DMS79 (cell line): ENCODE results near the gene CARMIL1.
"Not testable (repeated sequence)": the region's sequence is repeated elsewhere in the genome, so short reads cannot be mapped to it uniquely, and the experiment has no call there.

Source experiments
- DNase-seq: peaks from one replicate; lab custom pipeline; 2025; lab: John Stamatoyannopoulos, UW

The CARMIL1 gene

DNA sequence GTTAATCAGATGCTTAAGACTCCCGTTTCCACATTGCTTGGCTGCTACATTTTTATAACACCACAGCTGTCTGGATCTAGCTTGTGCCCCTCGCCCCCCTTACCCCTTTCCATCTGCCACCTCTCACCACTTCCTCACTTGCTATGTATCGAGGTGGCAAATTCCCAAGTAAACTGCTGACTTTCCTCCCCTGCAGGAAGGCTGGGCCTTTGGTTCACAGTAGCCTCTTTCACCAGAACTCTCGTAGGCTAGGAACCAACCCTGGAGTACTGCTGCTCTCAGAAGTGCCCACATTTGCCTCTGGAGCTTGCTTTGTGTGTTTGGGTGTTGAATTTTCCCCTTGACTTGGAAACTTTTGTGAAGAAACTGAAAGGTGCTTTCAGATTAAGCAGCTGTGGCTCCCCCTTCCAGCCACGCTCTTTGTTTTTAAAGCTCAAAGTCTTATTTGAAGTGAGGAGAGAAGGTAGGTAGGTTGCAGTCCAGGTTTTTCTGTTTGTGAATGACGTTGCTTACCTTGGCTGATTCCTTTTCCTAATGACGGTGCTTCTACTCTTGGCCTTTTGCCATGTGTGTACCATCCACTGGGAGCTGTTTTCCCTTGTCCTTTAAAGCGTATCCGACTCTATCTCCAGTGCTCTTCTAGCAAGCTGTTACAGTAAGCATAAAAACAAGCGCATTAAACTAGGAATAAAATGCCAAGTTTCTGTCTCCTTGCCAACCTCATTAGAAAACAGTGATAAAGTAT, 90.4 kb downstream of the CARMIL1 start:
- peak; percentile 81 for DNase-seq

DNA sequence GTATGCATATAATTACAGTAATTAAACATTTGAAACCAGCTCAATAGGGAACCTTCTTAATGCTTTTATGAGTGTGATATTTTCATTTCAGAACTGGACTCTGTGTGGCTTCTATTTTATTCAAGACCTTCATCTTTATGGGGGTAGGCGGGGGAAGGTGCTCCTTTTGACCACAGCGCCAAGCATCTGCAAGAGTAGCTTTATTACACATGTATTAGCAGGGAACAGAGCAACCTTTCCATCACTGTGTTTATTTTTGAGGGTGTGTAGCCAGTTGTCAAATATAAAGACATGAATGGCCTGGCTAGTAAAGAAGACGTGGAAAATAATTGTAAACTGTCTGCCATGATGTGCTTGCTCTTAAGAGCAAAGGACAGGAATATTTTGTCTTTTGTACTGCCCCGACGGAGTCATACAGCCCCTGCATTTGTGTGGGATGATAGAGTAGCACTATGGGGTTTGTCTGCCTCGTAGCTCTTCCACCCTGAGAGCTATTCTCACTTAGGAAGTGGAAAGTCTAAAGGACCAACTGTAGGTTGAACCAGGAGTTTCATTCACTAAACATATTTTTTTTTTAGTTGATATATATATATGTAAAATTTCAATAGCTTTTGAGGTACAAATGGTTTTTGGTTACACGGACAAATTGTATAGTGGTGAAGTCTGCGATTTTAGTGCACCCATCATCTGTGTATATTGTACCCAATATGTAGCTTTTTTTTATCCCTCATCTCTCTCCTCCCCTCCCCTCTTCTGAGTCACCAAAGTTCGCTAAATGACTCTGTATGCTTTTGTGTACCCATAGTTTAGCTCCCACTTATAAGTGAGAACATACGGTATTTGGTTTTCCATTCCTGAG, 91.2 kb downstream of the CARMIL1 start:
- peak; percentile 70 for DNase-seq

DNA sequence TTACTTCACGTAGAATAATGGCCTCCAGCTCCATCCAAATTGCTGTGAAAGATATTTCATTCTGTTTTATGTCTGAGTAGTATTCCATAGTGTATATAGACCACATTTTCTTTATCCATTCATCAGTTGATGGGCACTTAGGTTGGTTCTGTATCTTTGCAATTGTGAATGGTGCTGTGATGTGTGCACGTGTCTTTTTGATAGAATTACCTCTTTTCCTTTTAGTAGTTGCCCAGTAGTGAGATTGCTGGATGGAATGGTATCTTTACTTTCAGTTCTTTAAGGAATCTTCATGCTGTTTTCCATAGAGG, 91.8 kb downstream of the CARMIL1 start:
- DNase-seq = no peak

DNA sequence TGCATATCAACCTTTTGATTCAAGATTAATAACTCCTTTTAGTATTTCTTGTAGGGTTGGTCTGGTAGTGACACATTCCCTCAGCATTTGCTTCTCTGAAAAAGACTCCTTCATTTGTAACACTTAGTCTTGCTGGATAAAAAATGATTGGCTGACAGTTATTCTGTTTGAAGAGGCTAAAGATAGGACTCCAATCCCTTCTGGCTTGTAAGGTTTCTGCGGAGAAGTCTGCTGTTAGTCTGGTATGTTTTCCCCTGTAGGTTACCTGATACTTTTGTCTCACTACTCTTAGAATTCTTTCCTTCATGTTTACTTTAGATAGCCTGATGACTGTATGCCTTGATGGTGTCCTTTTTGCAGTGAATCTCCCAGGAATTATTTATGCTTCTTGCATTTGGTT, 96.0 kb downstream of the CARMIL1 start:
- DNase-seq = no peak

DNA sequence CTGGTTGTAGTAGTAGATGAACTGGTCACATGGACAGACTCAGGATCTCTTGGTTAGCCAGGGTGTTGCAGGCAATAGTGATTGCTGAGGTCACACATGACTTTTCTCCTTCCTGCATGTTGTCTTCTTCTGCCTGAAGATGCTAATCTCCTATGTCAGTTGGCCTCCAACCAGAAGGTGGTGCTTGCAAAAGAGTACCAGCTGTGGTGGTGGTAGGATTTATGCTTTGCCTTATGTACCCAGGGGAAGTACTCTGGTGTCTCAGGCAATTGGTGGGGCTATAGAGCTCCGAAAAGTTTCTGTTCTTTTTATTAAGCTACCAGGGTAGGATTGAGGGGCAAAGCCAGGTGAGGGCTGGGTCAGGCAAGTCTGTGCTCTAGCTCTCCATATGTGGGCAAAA, 98.5 kb downstream of the CARMIL1 start:
- DNase-seq = no peak

DNA sequence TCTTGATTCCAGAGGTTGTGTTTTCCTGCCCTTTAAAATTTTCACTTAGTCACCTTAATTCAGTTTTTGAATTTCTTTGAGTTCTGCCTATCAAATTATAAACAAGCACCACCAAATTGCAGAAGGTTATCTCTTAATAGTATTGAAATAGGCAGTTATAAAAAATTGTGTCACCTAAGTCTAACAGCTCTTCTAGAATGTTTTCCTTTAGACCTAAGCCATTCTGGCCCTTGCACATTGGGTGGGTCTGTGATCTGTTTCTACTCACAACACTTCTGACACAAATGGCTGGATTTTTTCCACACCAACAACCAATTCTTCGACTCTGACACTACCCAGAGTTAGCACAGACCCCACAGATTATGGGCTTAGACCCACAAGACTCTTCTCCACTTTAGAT, 101.9 kb downstream of the CARMIL1 start:
- DNase-seq = no peak

DNA sequence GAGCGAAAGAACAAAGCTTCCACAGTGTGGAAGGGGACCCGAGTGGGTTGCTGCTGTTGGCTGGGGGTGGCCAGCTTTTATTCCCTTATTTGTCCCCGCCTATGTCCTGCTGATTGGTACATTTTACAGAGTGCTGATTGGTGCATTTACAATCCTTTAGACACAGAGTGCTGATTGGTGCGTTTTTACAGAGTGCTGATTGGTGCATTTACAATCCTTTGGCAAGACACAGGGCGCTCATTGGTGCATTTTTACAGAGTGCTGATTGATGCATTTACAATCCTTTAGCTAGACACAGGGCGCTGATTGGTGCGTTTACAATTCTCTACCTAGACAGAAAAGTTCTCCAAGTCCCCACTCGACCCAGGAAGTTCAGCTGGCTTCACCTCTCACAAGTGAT, 103.3 kb downstream of the CARMIL1 start:
- DNase-seq = not testable (repeated sequence)

DNA sequence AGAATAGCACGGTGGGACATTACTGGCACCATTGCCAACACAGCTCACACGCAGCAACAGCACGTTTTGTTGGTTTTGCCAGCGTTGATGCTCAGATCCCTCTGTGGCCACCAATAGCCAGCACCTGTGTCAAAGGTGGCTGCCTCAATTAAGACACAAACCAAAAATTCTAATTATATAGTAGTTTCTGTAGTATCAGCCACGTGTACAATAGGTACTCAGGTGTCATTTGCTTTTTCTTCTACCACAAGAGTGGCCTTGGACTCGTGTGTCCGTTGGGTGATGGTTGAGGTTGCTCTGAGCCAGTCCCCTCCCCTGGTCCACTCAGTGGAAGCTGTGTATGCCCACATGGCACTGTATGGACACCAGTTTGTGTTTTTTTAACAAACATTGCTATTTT, 105.1 kb downstream of the CARMIL1 start:
- no peak for DNase-seq

DNA sequence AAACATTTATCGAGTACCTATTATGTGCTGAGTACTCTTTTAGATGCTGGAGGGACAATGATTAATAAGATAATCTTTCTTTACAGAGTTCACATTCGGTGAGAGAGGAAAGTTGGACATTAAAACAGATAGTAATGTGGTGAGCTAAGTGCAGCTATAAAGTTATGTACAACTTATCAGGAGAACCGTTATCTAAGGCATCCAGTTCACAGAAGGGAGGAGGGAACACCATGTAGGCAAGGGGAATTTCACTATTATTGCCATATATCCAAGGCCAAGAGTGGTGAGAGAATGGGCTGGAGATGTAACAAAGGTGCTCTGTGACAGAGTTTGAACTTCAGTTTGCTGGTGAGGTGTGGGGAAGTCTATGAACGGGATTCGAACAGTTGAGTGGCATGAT, 105.8 kb downstream of the CARMIL1 start:
- no peak for DNase-seq

DNA sequence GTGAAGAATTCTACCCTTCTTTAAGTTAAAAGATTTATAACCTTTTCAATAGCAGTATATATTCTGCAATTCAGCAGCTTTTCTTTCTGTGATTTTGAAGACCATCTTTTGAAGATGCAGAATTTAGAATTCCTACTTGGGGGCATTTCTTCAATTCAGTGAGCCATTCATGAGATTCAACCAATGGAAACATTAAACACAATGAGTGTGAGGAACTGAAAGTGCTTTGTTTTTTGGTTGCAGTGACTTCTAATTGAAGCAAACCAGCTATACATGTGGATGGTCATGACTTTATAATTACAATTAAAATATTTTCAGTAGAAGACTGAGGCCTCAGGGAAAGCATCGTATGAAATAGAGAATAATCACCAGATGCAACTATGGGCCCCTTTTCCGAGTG, 108.3 kb downstream of the CARMIL1 start:
- no peak for DNase-seq

DNA sequence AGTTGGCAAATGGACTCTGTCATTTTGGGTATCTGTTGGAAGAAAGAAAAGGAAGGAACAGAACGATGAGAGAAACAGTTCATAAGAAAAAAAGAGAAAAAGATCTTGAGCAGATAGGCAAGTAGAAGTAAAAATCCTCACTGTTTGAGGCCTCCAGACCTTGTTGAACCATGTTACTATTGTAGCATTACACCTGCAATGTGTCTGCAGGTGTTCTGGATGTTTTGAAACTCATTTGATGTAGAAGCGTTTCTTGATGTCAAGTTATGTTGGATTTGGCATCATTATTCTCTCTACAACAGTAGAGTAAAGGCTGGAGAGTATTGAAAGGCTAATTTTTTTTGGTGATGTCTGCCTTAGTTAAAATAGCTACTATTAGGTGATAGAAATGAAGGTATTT, 108.7 kb downstream of the CARMIL1 start:
- no peak for DNase-seq

DNA sequence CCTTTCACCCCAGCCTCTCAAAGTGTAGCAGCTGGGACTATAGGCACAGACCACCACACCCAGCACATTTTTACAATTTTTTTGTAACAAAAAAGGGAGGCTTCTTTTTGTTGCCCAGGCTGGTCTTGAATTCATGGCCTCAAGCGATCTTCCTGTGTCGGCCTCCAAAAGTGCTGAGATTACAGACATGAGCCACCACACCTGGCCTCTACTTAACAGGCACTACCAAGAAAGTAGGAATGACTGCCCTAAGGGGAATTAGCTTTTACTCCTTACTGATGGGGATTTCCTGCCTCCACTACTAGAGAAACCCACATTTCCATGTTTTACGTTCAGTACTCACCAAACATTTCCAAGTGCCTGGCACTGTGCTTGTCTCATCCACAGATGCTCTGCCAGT, 109.6 kb downstream of the CARMIL1 start:
- no peak for DNase-seq

DNA sequence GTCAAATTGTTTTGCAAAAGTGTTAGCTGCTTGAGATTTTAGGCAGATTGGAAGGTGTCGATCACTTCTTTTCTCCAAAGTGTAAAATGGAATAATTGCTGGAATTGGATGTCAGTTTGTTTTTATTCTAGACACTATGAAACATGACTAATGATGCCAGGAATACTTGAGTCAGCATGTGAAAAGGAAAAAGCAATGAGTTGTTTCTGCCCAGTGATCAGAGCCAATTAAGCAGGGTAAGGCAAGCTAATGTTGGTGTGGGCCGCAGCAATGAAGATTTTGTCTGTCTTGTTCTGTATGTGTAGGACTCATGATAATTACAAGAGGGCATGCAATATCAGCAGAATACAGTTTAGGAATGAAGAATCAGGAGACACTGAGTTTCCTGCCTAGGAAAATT, 110.3 kb downstream of the CARMIL1 start:
- no peak for DNase-seq

DNA sequence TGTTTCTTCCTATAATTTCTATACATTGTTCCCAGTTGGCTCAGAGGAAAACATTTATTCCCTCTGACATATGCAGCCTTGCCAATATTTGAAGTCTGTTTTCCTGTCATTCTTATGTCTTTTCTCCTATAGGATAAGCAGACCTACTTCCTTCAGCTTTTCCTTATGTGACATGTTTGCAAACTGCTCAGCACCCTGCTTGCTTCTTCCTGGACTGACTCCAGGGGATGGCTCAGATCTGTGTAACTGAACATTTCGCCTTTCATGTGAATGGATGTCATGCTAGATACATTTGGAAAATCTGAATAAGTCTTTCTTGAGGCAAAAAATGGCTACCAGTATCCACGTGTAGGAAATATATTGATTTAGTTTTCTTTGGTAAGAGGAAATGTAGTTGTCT, 113.2 kb downstream of the CARMIL1 start:
- DNase-seq = no peak

DNA sequence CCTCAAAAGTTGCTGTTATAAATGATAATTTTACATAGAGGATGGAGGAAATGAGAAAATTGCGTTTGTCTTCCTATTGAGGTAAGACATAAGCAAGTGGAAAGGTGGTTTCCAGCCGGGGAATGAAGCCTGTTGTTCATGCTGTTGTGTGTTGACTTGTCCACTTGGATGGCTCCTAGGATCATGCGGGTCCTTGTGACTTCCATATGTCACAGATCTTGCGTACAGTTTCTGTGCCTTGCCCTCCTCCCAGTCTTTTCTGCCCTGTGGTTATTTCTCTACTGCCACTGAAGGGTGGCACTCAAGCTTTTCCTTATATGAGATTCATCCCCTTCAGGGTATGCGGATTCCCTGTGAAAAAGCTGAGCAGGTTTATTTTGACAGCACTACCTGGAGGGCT, 116.6 kb downstream of the CARMIL1 start:
- DNase-seq = no peak

DNA sequence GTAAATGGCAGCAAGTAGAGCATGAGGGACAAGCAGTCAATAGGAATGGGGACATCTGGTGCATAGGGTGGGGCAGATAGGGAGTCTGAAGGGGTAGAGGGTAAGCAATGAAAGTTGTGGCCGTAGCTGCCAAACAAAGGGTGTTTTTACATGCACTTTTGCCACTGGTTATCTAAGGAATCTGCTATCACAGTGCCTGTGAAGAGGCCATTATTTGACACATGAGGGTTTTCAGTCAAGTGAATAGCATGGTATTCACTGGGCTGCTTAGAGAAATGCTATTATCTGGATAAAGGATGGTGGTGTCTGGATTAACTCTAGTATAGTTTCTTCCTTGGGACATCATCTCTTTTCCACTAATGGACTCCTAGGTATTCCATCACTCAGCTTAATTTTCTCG, 118.2 kb downstream of the CARMIL1 start:
- DNase-seq = no peak

DNA sequence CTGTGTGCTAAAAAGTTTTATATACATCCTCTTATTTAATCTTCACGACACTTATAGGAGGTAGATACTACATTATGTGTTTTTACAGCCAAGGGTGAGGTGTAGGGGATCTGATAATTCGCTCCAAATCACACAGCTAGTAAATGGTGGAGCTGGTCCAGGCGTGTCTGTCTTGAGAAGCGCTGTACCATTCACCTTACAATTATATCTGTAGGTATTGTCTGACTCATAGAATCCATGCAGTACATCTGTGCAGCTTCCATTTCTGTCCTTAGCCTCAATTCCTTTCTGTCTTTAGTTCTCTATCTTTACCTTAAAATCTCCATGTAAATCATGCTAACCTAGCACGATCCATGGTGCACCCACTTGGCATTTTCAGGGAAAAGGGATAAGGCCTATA, 120.7 kb downstream of the CARMIL1 start:
- no peak for DNase-seq

DNA sequence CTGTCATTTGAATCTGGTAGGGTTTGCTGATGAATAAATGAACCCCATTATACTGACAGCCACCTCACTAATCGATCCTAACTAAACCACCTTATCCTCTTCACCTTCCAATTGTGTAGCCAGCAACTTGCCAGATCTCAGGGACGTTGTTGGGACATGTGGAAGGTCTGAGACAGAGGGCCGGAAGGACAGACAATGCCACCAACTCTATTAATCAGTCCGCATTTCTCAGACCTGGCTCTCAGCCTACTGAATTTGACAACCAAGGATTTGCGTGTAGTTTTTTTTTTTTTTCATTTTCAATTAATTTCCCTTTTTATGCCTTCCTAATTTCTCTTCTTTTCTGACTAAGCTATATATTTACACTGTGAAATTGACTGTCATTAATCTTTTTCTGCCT, 122.5 kb downstream of the CARMIL1 start:
- no peak for DNase-seq

DNA sequence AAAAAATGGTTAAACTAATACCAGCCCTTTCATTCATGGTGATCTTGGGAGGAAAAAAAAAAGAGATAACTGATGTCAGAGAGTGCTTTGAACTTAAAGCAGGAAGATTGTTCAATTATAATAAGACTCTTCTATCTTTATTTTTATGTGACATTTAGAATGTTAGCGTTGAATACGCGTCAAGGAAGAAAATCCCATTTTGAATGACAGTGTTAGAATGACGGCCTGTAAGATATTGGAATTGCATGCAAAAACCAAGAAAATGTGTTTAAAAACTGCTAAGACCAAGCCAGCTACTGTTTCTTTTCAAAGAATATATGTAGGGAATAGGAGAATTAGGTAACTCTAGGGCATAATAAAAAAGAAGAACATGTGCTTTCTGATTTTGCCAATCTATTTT, 123.0 kb downstream of the CARMIL1 start:
- DNase-seq = no peak

DNA sequence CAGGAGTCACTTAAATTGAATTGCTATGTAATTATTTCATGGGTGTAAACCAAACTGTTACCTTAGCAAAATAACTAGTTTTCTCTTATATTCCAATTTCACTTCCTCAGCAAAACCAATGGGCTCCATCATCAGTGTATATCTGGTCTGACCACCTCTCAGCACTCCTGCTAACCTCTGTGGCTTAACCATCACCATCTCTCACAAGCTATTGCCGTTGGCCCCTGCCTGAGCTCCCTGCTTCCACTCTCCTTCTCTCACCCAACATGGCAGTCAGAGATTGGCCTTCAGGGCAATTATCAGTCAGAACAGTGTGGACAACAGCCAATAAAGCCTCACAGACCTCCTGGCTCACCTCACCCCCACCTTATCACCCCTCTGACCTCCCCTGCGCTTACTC, 124.0 kb downstream of the CARMIL1 start:
- no peak for DNase-seq

DNA sequence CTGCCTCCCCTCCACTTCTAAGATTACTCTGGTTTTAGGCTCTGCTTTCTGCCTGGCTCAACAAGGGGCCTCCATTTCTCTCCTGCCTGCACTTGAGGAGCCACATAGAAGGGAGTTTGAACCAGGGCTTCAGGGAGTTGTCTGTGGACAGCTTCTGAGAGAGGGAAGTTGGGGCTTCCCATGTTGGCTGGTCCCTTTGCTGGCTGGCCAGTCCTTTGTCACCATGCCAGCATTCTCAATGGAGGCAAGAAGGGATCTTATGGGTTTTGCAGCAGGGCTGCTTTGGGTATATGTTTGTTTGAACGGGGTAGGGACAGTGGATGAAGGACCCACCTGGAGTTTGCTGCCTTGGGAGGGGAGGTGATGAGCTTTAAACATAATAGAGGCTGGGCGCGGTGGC, 124.9 kb downstream of the CARMIL1 start:
- DNase-seq = no peak

DNA sequence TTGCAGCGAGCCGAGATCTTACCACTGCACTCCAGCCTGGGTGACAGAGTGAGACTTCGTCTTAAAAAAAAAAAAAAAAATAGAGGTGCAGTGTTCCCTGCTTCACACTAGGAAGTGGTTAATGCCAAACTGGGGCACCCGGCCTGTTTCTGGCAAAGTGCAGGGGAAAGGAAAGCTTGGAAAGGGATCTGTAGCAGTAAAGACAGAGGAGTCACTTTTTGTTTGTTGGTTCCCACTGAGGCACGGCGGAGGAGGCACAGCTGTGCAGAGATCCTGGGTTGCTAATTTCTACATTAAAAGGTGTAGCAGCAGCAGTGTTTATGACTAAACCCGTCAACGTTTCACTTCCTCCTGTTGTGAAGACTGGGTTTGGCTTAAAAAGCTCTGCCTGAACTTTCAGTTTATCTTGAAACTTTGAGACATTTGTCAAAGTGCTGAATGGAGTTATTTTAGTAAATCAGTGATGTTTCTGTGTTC, 125.6 kb downstream of the CARMIL1 start:
- no peak for DNase-seq

DNA sequence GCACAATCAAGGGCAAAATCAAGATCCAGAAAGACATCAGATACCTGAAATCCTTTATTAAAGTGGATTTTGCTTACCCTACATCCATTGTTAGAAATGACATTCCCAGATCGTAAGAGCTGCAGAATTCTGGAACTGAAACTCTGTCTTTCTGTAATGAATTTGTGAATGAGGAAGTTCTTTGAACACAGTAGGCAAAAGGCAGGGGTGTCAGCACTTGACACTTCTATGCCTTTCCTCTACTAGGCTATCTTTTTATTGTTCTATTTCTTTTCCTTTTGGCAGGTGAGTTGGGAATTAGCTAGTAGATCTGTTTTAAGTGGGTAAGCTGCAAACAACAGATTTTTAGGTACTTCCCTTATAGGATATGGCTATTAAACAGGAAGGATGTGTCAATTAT, 126.3 kb downstream of the CARMIL1 start:
- DNase-seq = no peak

DNA sequence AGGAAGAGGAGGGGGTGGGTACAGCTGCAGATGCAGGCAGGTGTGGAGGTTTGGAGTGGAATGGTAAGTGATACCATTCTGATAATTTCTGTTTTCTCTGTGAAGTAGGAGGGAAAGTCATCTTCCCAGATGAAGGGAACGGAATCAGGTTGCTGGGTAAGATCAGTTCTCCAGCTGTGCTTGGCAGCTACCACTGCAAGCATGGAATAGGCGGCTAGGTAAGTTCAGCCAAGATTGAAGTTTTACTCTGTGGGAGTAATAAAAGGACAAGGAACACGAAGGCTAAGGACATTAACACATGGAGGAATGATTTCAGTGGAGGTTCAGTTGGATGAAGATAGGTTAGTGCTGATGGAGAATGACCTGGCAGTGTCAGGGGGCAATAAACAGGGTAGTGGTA, 128.3 kb downstream of the CARMIL1 start:
- no peak for DNase-seq
